ENCODE data around the gene ECT2.

DNA sequence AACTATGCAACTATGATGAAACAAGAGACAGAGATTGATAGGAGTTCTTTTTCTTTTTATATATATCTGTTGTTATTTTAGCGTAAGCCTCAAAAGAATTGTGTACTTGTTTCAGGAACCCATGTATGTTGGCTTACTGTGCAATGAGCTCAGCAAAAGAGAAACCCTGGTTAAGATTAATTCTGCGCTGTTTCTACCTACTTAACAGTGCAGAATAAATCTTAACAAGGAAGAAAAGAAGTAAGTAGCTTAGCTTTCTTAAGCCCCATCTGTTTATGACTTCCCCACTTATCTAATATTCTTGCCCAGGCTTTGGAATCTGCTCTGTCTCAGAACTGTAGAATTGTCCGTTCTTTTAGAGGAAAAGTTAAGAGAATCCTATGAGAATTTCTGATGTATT lies 27.4 kb downstream of the ECT2 start:
- no peak for TF ChIP-seq POLR2A (IDR thresholded peaks at IDR 0.05)
- TF ChIP-seq, protein P1, sequence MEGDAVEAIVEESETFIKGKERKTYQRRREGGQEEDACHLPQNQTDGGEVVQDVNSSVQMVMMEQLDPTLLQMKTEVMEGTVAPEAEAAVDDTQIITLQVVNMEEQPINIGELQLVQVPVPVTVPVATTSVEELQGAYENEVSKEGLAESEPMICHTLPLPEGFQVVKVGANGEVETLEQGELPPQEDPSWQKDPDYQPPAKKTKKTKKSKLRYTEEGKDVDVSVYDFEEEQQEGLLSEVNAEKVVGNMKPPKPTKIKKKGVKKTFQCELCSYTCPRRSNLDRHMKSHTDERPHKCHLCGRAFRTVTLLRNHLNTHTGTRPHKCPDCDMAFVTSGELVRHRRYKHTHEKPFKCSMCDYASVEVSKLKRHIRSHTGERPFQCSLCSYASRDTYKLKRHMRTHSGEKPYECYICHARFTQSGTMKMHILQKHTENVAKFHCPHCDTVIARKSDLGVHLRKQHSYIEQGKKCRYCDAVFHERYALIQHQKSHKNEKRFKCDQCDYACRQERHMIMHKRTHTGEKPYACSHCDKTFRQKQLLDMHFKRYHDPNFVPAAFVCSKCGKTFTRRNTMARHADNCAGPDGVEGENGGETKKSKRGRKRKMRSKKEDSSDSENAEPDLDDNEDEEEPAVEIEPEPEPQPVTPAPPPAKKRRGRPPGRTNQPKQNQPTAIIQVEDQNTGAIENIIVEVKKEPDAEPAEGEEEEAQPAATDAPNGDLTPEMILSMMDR (IDR thresholded peaks at IDR 0.05 in 4 of 5, conservative IDR thresholded peaks at IDR 0.05 in 1 of 5) = no peak
